Astrocyte of the cerebellum (primary cell): ENCODE results near the gene SLC12A1.

Experiments
- DNase-seq: peaks from one replicate; pipeline ENCODE4 v3.0.0-alpha.2; 2011; ENCODE audit warnings: low read depth
- H3K4me3 ChIP-seq: 2 replicates; pipeline ENCODE4 v1.5.1; 2011; ENCODE audit warnings: mild to moderate bottlenecking, low read depth, low read length, moderate library complexity
- CTCF ChIP-seq: IDR thresholded peaks from 2 replicates; pipeline ENCODE4 v1.5.1; 2012; ENCODE audit warnings: low read length, low read depth, moderate library complexity, mild to moderate bottlenecking; ENCODE audit errors: missing control alignments
- in situ Hi-C: cut with HindIII; loops from 2 replicates; pipeline ENCODE4 v1.10.0; 2017; ENCODE audit warnings: low sequenced_read_pairs

Gene SLC12A1

GRCh38 chr15:48289628-48290027 lies 83.5 kb downstream of the SLC12A1 start:
- DNase-seq: no peak
- in situ Hi-C loops: loop anchor here (25.0 kb wide), 2 partner anchors 577 to 1102 kb away; partner anchors contain the start of gene SEMA6D
- TF ChIP-seq CTCF: no peak

GRCh38 chr15:48292458-48292857 lies 86.4 kb downstream of the SLC12A1 start:
- DNase-seq: no peak
- no peak overlapping the region for H3K4me3 ChIP-seq
- no peak for TF ChIP-seq CTCF
- in situ Hi-C loops: loop anchor here (25.0 kb wide), 2 partner anchors 580 to 1105 kb away; partner anchors contain the start of gene SEMA6D

More at GRCh38 chr15:48289628-48290027, 83.5 kb downstream of the SLC12A1 start:
- no peak overlapping the region for H3K4me3 ChIP-seq

GRCh38 chr15:48297668-48298067 lies 91.6 kb downstream of the SLC12A1 start:
- in situ Hi-C loops: loop anchor here (25.0 kb wide), 2 partner anchors 585 to 1110 kb away; partner anchors contain the start of gene SEMA6D
- DNase-seq: no peak

GRCh38 chr15:48298914-48299313 lies 92.8 kb downstream of the SLC12A1 start:
- H3K4me3 ChIP-seq: no peak overlapping the region
- no peak for TF ChIP-seq CTCF
- no peak for DNase-seq
- in situ Hi-C loops: loop anchor here (25.0 kb wide), 2 partner anchors 587 to 1112 kb away; partner anchors contain the start of gene SEMA6D

More at GRCh38 chr15:48297668-48298067, 91.6 kb downstream of the SLC12A1 start:
- TF ChIP-seq CTCF: no peak
- H3K4me3 ChIP-seq: no peak overlapping the region

GRCh38 chr15:48300038-48300437 lies 93.9 kb downstream of the SLC12A1 start:
- no peak overlapping the region for H3K4me3 ChIP-seq
- in situ Hi-C loops: no loop called here
- no peak for TF ChIP-seq CTCF

GRCh38 chr15:48304398-48304797 lies 98.3 kb downstream of the SLC12A1 start:
- no peak overlapping the region for H3K4me3 ChIP-seq
- no peak for TF ChIP-seq CTCF
- DNase-seq: no peak
- in situ Hi-C loops: no loop called here

More at GRCh38 chr15:48300038-48300437, 93.9 kb downstream of the SLC12A1 start:
- no peak for DNase-seq
